GM12878 (cell line): ENCODE results near the gene SMAD4. TPM values are rescaled to one million over a fixed set of nuclear protein-coding genes. Genes with fewer than 3 reads are reported as not detected.
A peak's percentile ranks its signal among the peaks of the same experiment; 100 is the strongest.

Experiments
- ATAC-seq: fragments of 200-7000 bp; cut with Tn5 transposase; 3 replicates; pipeline ENCODE4 v1.9.1; 2020; ENCODE audit warnings: mild to moderate bottlenecking, moderate library complexity
- BruUV-seq: library from RNA; stranded (reverse); fragments of 400-500 nt; replicated peaks from 2 replicates; lab custom pipeline; 2021; lab: Mats Ljungman, UMichigan
- CTCF ChIA-PET: fragments of 300-600 bp; sonication (Branson Sonifier 250); formaldehyde crosslinking; extraction: SDS; loops from one replicate; lab custom pipeline; 2021; ENCODE audit warnings: inconsistent platforms; lab: Yijun Ruan, JAX
- POLR2A ChIA-PET: fragments of 350-600 bp; formaldehyde crosslinking; extraction: SDS; loops from one replicate; lab custom pipeline; 2021; ENCODE audit warnings: inconsistent platforms; lab: Charles Lee
- RAD21 ChIA-PET: fragments of 300-600 bp; sonication (Branson Sonifier 250); formaldehyde crosslinking; loops from one replicate; lab custom pipeline; 2023; ENCODE audit warnings: antibody characterized with exemption; ENCODE audit not compliant: unreplicated experiment; lab: Charles Lee
- SMC1A ChIA-PET: fragments of 300-600 bp; sonication (Branson Sonifier 250); formaldehyde crosslinking; loops from one replicate; lab custom pipeline; 2023; ENCODE audit not compliant: unreplicated experiment, uncharacterized antibody; lab: Charles Lee
- DNase-seq: peaks from one replicate; pipeline ENCODE4 v3.0.0-alpha.2; 2011; ENCODE audit warnings: low read depth, low spot score
- FAIRE-seq: peaks from 3 replicates; lab custom pipeline; 2011; peaks lifted over from hg19 to GRCh38; lab: Jason Lieb, UNC
- H2AFZ ChIP-seq: 2 replicates; pipeline ENCODE4 v1.6.0; 2011; ENCODE audit warnings: low read depth, low read length, control low read depth; ENCODE audit not compliant: control insufficient read depth
- H3K27ac ChIP-seq: 2 replicates; pipeline ENCODE4 v1.5.1; 2011; ENCODE audit warnings: control low read depth; ENCODE audit not compliant: control insufficient read depth, insufficient read depth
- H3K27me3 ChIP-seq, 2 experiments: replicated peaks in 1 of 2; 2 replicates each; pipeline versions ENCODE4 v1.6.0 to v1.6.1; 2011; ENCODE audit warnings: low read length in 1 of 2; ENCODE audit not compliant: control insufficient read depth in 2 of 2, insufficient read depth in 2 of 2
- H3K36me3 ChIP-seq, 2 experiments: 2 replicates each; pipeline ENCODE4 v1.5.1; 2011; ENCODE audit warnings: low read length in 1 of 2; ENCODE audit not compliant: control insufficient read depth in 2 of 2, insufficient read depth in 2 of 2
- H3K4me1 ChIP-seq: 2 replicates; pipeline ENCODE4 v1.6.1; 2011; ENCODE audit warnings: mild to moderate bottlenecking, low read length, moderate library complexity, mixed read lengths; ENCODE audit not compliant: control insufficient read depth, insufficient read depth
- H3K4me2 ChIP-seq: 2 replicates; pipeline ENCODE4 v1.6.0; 2011; ENCODE audit warnings: control low read depth; ENCODE audit not compliant: control insufficient read depth, insufficient read depth
- H3K4me3 ChIP-seq: fragments of 200-600 bp; sonication (generic); 2 replicates; pipeline ENCODE4 v1.5.1; 2016
- H3K79me2 ChIP-seq: 2 replicates; pipeline ENCODE4 v1.6.0; 2011; ENCODE audit warnings: low read length; ENCODE audit not compliant: control insufficient read depth, insufficient read depth
- H3K9ac ChIP-seq: 2 replicates; pipeline ENCODE4 v1.8.0; 2011; ENCODE audit warnings: low read length, control low read depth, mixed read lengths; ENCODE audit not compliant: control insufficient read depth, insufficient read depth
- H3K9me3 ChIP-seq: replicated peaks from 3 replicates; pipeline ENCODE4 v1.5.1; 2011; ENCODE audit warnings: mild to moderate bottlenecking, low read length; ENCODE audit not compliant: control insufficient read depth, insufficient read depth
- H4K20me1 ChIP-seq: 2 replicates; pipeline ENCODE4 v1.6.0; 2011; ENCODE audit not compliant: control insufficient read depth, insufficient read depth
- MLLT1 ChIP-seq: fragments of 450-650 bp; IDR thresholded peaks from 2 replicates; pipeline ENCODE4 v1.6.1; 2016; ENCODE audit warnings: mild to moderate bottlenecking
- POLR2AphosphoS2 ChIP-seq: IDR thresholded peaks from 2 replicates; pipeline ENCODE4 v1.6.1; 2011; ENCODE audit warnings: low read depth, mild to moderate bottlenecking, low read length, improper control_type of control experiment, moderate library complexity
- SKIL ChIP-seq: fragments of 450-650 bp; IDR thresholded peaks from 2 replicates; pipeline ENCODE4 v1.6.1; 2017; ENCODE audit warnings: mild to moderate bottlenecking, low read depth, inconsistent platforms; ENCODE audit not compliant: poor library complexity, severe bottlenecking
- in situ Hi-C: fragments of 300-500 bp; cut with MboI; formaldehyde crosslinking; loops from 9 replicates; pipeline ENCODE4 v1.14.3; 2018; ENCODE audit warnings: mixed read lengths
- intact Hi-C: fragments of 100-400 bp; cut with micrococcal nuclease; formaldehyde crosslinking; loops from one replicate; pipeline ENCODE4 v1.14.2; 2022; ENCODE audit not compliant: unreplicated experiment
- polyA plus RNA-seq, 11 experiments: library from polyadenylated mRNA; depleted of rRNA in 4 of 11; unstranded in 6 of 11; stranded (reverse) in 5 of 11; fragments of >200 nt; fragmentation: Nextera tagmentation in 4 of 11; fragmentation: Illumina TruSeq in 1 of 11; extraction: Ambion mirVana in 4 of 11; extraction: Trizol in 1 of 11; gene quantifications; 1 replicate in 1 of 11; 2 replicates in 10 of 11; pipeline versions ENCODE4 v1.2.1 to v1.2.3, GENCODE V29; 2011 to 2016; ENCODE audit warnings: inconsistent platforms in 2 of 11, missing spikeins in 2 of 11, low read depth in 1 of 11
- total RNA-seq, 4 experiments: library from RNA; depleted of rRNA in 3 of 4; stranded (reverse); fragments of >200 nt in 3 of 4; fragmentation: Illumina TruSeq in 1 of 4; extraction: Trizol in 1 of 4; gene quantifications; 2 replicates each; pipeline versions ENCODE4 v1.2.1 to v1.2.3, GENCODE V29; 2013 to 2021

SMAD4 gene
- total and polyA plus RNA-seq, 10 of the 15 experiments (the other 5 are each of a cell fraction or from before 2014, with no cell fraction given): 9.6 to 99.9 (median 37.5) TPM

- no peak for DNase-seq
- Histone ChIP-seq H3K4me3 (no peak overlapping the region), H4K20me1 (no peaks in the 10 kb centered on the region), H3K79me2 (peaks cover 2% of the 10 kb centered on the region), H3K27ac (peak overlapping the region; percentile 72), H3K27me3 (no peaks in the 10 kb centered on the region), H2AFZ (peak overlapping the region; percentile 56), H3K36me3 (peaks cover 0 to 13% of the 10 kb centered on the region in 2 experiments; a peak in 3 of 4 replicates), H3K9ac (no peak overlapping the region), H3K4me1 (peaks cover 6% of the 10 kb centered on the region; the same call in 1 of the 2 replicates), H3K9me3 (no peaks in the 10 kb centered on the region), H3K4me2 (peak overlapping the region; percentile 22)
- TF ChIP-seq MLLT1 (0 out of 2 replicates have a peak, but pooled peaks have one; percentile 47), SKIL (no peak), POLR2AphosphoS2 (no peak)
- FAIRE-seq: peak; percentile 62
- POLR2A ChIA-PET: interaction anchor here (0.6 kb wide), 3 partner anchors 17 to 239 kb away, joined by 3 to 4 read pairs (median 4); no protein-coding TSS in a partner anchor
- RAD21 ChIA-PET: interaction anchor here (0.9 to 1.4 kb wide), 4 partner anchors 17 to 234 kb away, joined by 3 to 4 read pairs (median 3); partner anchors contain the start of genes MRO and SMAD4
- ATAC-seq: peak; percentile 78
- in situ Hi-C loops (no loop called here), intact Hi-C loops (no loop called here)
- BruUV-seq: no TSS peak
- CTCF ChIA-PET: interaction anchor here (0.9 to 1.8 kb wide), 9 partner anchors 11 to 237 kb away, joined by 3 to 7 read pairs (median 4); partner anchors contain the start of gene ME2
- SMC1A ChIA-PET: interaction anchor here (0.6 to 2.1 kb wide), 12 partner anchors 11 to 381 kb away, joined by 3 to 10 read pairs (median 3); partner anchors contain the start of gene MRO
Observed at GRCh38 chr18:51053814-51054213, 23.8 kb downstream of the SMAD4 start.
